Stimulated activated CD8-positive, alpha-beta memory T cell treated with anti-CD3 and anti-CD28 coated beads, Interleukin-12 subunit alpha, Interleukin-12 subunit beta, amount 100 ng/mL, for 1 hour (primary cell): ENCODE measurements around the gene CES2.
"Not testable (repeated sequence)": the region's sequence is repeated elsewhere in the genome, so short reads cannot be mapped to it uniquely, and the experiment has no call there.

Experiments used
- DNase-seq: peaks from one replicate; pipeline ENCODE4 v3.0.0-alpha.2; 2020; ENCODE audit warnings: low read depth

Gene CES2

GRCh38 chr16:66936889-66937554 lies 1.7 kb downstream of the CES2 start:
- no peak for DNase-seq

- DNase-seq = no peak
Measured at GRCh38 chr16:66937725-66938337, 2.5 kb downstream of the CES2 start.

- no peak for DNase-seq
Measured at GRCh38 chr16:66939366-66939765, 4.0 kb downstream of the CES2 start.

- no peak for DNase-seq
Measured at GRCh38 chr16:66940236-66940635, 4.9 kb downstream of the CES2 start.

- DNase-seq = no peak
Measured at GRCh38 chr16:66942981-66943380, 7.7 kb downstream of the CES2 start.

- no peak for DNase-seq
Measured at GRCh38 chr16:66943426-66944053, 8.2 kb downstream of the CES2 start.

- no peak for DNase-seq
Measured at GRCh38 chr16:66944054-66944441, 8.7 kb downstream of the CES2 start.

GRCh38 chr16:66944971-66945370 lies 9.7 kb downstream of the CES2 start:
- DNase-seq = not testable (repeated sequence)

- no peak for DNase-seq
Measured at GRCh38 chr16:66945939-66946338, 10.6 kb downstream of the CES2 start.

GRCh38 chr16:66946541-66946940 lies 11.2 kb downstream of the CES2 start:
- no peak for DNase-seq

GRCh38 chr16:66946974-66947301 lies 11.6 kb downstream of the CES2 start:
- DNase-seq = no peak

GRCh38 chr16:66947302-66948065 lies 12.2 kb downstream of the CES2 start:
- peak; percentile 74 for DNase-seq

- no peak for DNase-seq
Measured at GRCh38 chr16:66948134-66948836, 13.0 kb downstream of the CES2 start.

- DNase-seq = no peak
Measured at GRCh38 chr16:66948837-66949225, 13.5 kb downstream of the CES2 start.

- DNase-seq = no peak
Measured at GRCh38 chr16:66949472-66949871, 14.2 kb downstream of the CES2 start.

GRCh38 chr16:66950437-66950836 lies 15.1 kb downstream of the CES2 start:
- DNase-seq = no peak

- DNase-seq = no peak
Measured at GRCh38 chr16:66950971-66951790, 15.9 kb downstream of the CES2 start.

GRCh38 chr16:66952430-66953110 lies 17.3 kb downstream of the CES2 start:
- no peak for DNase-seq

- no peak for DNase-seq
Measured at GRCh38 chr16:66953462-66954096, 18.3 kb downstream of the CES2 start.

GRCh38 chr16:66954097-66954659 lies 18.9 kb downstream of the CES2 start:
- peak; percentile 59 for DNase-seq
